HG03280 (cell line): Measurements from ENCODE around the gene DGKB.

Source experiments
- ATAC-seq: cut with Tn5 transposase; IDR thresholded peaks from one replicate; pipeline ENCODE4 v1.9.1; 2021; ENCODE audit warnings: mild to moderate bottlenecking, moderate library complexity; ENCODE audit not compliant: unreplicated experiment

The DGKB gene

GRCh38 chr7:14600766-14601367 is 301.7 kb downstream of the DGKB start:
- ATAC-seq: no peak

- ATAC-seq: no peak
These were observed 303.6 kb downstream of the DGKB start for GRCh38 chr7:14598978-14599377.

GRCh38 chr7:14596421-14596820 is 306.1 kb downstream of the DGKB start:
- ATAC-seq: no peak

- ATAC-seq: no peak
These were observed 312.3 kb downstream of the DGKB start for GRCh38 chr7:14590206-14590605.

GRCh38 chr7:14585232-14585631 is 317.3 kb downstream of the DGKB start:
- ATAC-seq: no peak

- no peak for ATAC-seq
These were observed 319.0 kb downstream of the DGKB start for GRCh38 chr7:14583518-14583917.

- no peak for ATAC-seq
These were observed 320.5 kb downstream of the DGKB start for GRCh38 chr7:14582010-14582409.

GRCh38 chr7:14579971-14580370 is 322.6 kb downstream of the DGKB start:
- ATAC-seq: no peak

GRCh38 chr7:14576578-14576977 is 326.0 kb downstream of the DGKB start:
- no peak for ATAC-seq

- no peak for ATAC-seq
These were observed 331.6 kb downstream of the DGKB start for GRCh38 chr7:14570750-14571607.

GRCh38 chr7:14552060-14552459 is 350.5 kb downstream of the DGKB start:
- no peak for ATAC-seq

GRCh38 chr7:14551310-14551709 is 351.2 kb downstream of the DGKB start:
- ATAC-seq: no peak

- ATAC-seq: no peak
These were observed 359.9 kb downstream of the DGKB start for GRCh38 chr7:14542624-14543023.

GRCh38 chr7:14521183-14521582 is 381.4 kb downstream of the DGKB start:
- ATAC-seq: no peak

- ATAC-seq: no peak
These were observed 392.3 kb downstream of the DGKB start for GRCh38 chr7:14510268-14510667.

- ATAC-seq: no peak
These were observed 394.9 kb downstream of the DGKB start for GRCh38 chr7:14507617-14508016.

GRCh38 chr7:14505906-14506305 is 396.6 kb downstream of the DGKB start:
- ATAC-seq: no peak

GRCh38 chr7:14504134-14504533 is 398.4 kb downstream of the DGKB start:
- no peak for ATAC-seq

- ATAC-seq: no peak
These were observed 398.9 kb downstream of the DGKB start for GRCh38 chr7:14503623-14504022.

GRCh38 chr7:14501436-14501835 is 401.1 kb downstream of the DGKB start:
- ATAC-seq: no peak

GRCh38 chr7:14497390-14497789 is 405.2 kb downstream of the DGKB start:
- no peak for ATAC-seq

- ATAC-seq: no peak
These were observed 406.9 kb downstream of the DGKB start for GRCh38 chr7:14495633-14496032.
